H1 (cell line): Measurements from ENCODE around the gene NAA38. TPM values are rescaled to one million over a fixed set of nuclear protein-coding genes. Genes with fewer than 3 reads are reported as not detected.

ENCODE experiments used
- CTCF ChIA-PET: fragments of 300-600 bp; sonication (Branson Sonifier 250); formaldehyde crosslinking; loops from one replicate; lab custom pipeline; 2021; ENCODE audit not compliant: partially characterized antibody; lab: Charles Lee
- POLR2A ChIA-PET: fragments of 300-600 bp; sonication (Branson Sonifier 250); formaldehyde crosslinking; loops from one replicate; lab custom pipeline; 2021; ENCODE audit warnings: inconsistent platforms; ENCODE audit not compliant: partially characterized antibody; lab: Charles Lee
- DNase-seq, 2 experiments: peaks; one replicate each; pipeline versions ENCODE4 v3.0.0 to v3.0.0-alpha.2; 2010 to 2022; ENCODE audit warnings: low spot score in 2 of 2, low read depth in 1 of 2, mixed read lengths in 1 of 2
- FAIRE-seq: peaks from 2 replicates; lab custom pipeline; 2011; peaks lifted over from hg19 to GRCh38; lab: Jason Lieb, UNC
- H2AFZ ChIP-seq: 2 replicates; pipeline ENCODE4 v1.8.1; 2012; ENCODE audit warnings: low read length, inconsistent platforms
- H2AK5ac ChIP-seq: 2 replicates; pipeline ENCODE4 v1.6.1; 2013; ENCODE audit warnings: low read depth, low read length
- H2BK120ac ChIP-seq: replicated peaks from 2 replicates; pipeline ENCODE3; 2013; ENCODE audit warnings: low read depth, low read length, inconsistent platforms
- H2BK12ac ChIP-seq: 2 replicates; pipeline ENCODE4 v1.6.1; 2013; ENCODE audit warnings: low read depth, low read length
- H2BK15ac ChIP-seq: 2 replicates; pipeline ENCODE4 v1.6.1; 2013; ENCODE audit warnings: low read length
- H2BK20ac ChIP-seq: 2 replicates; pipeline ENCODE4 v1.6.1; 2013; ENCODE audit warnings: low read length
- H2BK5ac ChIP-seq: 2 replicates; pipeline ENCODE4 v1.6.1; 2013; ENCODE audit warnings: low read depth, low read length
- H3K14ac ChIP-seq: 2 replicates; pipeline ENCODE4 v1.6.1; 2013; ENCODE audit warnings: inconsistent platforms; ENCODE audit not compliant: insufficient read length
- H3K18ac ChIP-seq: 2 replicates; pipeline ENCODE4 v1.6.1; 2013; ENCODE audit warnings: low read length; ENCODE audit errors: extremely low read depth
- H3K23ac ChIP-seq: 2 replicates; pipeline ENCODE4 v1.6.1; 2013; ENCODE audit warnings: inconsistent platforms; ENCODE audit not compliant: insufficient read length
- H3K23me2 ChIP-seq: 2 replicates; pipeline ENCODE4 v1.6.1; 2013; ENCODE audit warnings: low read depth, low read length
- H3K27ac ChIP-seq: 2 replicates; pipeline ENCODE4 v1.6.1; 2011; ENCODE audit warnings: low read depth, low read length, inconsistent platforms
- H3K27me3 ChIP-seq, 4 experiments: replicated peaks in 1 of 4; 1 replicate in 1 of 4; 2 replicates in 3 of 4; pipeline versions ENCODE4 v1.6.1 to v1.8.1; 2011 to 2013; ENCODE audit warnings: low read length in 3 of 4, mild to moderate bottlenecking in 3 of 4, inconsistent platforms in 2 of 4, mixed read lengths in 2 of 4, moderate library complexity in 1 of 4; ENCODE audit not compliant: control insufficient read depth in 3 of 4, insufficient read depth in 3 of 4; ENCODE audit errors: extremely low read depth in 1 of 4
- H3K36me3 ChIP-seq, 4 experiments: 2 replicates each; pipeline versions ENCODE4 v1.6.1 to v1.8.1; 2011 to 2013; ENCODE audit warnings: mild to moderate bottlenecking in 4 of 4, low read length in 3 of 4, moderate library complexity in 2 of 4, control low read depth in 1 of 4, inconsistent platforms in 1 of 4; ENCODE audit not compliant: insufficient read depth in 4 of 4, control insufficient read depth in 2 of 4
- H3K4ac ChIP-seq: replicated peaks from 2 replicates; pipeline ENCODE3; 2013; ENCODE audit warnings: low read length, low read depth, mixed read lengths, inconsistent platforms; ENCODE audit not compliant: insufficient read length
- H3K4me1 ChIP-seq, 4 experiments: replicated peaks in 1 of 4; 1 replicate in 1 of 4; 2 replicates in 3 of 4; pipeline versions ENCODE4 v1.6.1 to v1.8.1; 2011 to 2013; ENCODE audit warnings: low read length in 3 of 4, inconsistent platforms in 2 of 4, mixed read lengths in 1 of 4; ENCODE audit not compliant: insufficient read depth in 4 of 4, control insufficient read depth in 3 of 4
- H3K4me2 ChIP-seq, 2 experiments: 2 replicates each; pipeline versions ENCODE4 v1.6.1 to v1.8.1; 2011 to 2013; ENCODE audit warnings: low read depth in 2 of 2, low read length in 2 of 2, control low read depth in 1 of 2, inconsistent platforms in 1 of 2, mild to moderate bottlenecking in 1 of 2; ENCODE audit not compliant: insufficient read depth in 1 of 2
- H3K4me3 ChIP-seq, 4 experiments: fragments of 200-600, 300-600 bp in 1 of 4; sonication (generic), shearing (Covaris generic), sonication (Bioruptor Twin) in 1 of 4; 2 replicates each; pipeline versions ENCODE4 v1.5.1 to v1.8.1; 2011 to 2016; ENCODE audit warnings: low read length in 4 of 4, low read depth in 3 of 4, control low read depth in 2 of 4, inconsistent platforms in 2 of 4, mild to moderate bottlenecking in 2 of 4, mixed read lengths in 1 of 4, moderate library complexity in 1 of 4; ENCODE audit not compliant: insufficient read depth in 2 of 4; ENCODE audit errors: extremely low read depth in 1 of 4
- H3K56ac ChIP-seq: replicated peaks from 2 replicates; pipeline ENCODE3; 2013; ENCODE audit warnings: low read depth, mild to moderate bottlenecking, mixed read lengths, low read length, inconsistent platforms; ENCODE audit not compliant: insufficient read length
- H3K79me1 ChIP-seq: 2 replicates; pipeline ENCODE4 v1.6.1; 2013; ENCODE audit warnings: low read depth, low read length, control low read depth
- H3K79me2 ChIP-seq, 2 experiments: 2 replicates each; pipeline versions ENCODE4 v1.6.1 to v1.8.1; 2012 to 2013; ENCODE audit warnings: low read length in 2 of 2, mild to moderate bottlenecking in 2 of 2, inconsistent platforms in 1 of 2; ENCODE audit not compliant: insufficient read depth in 2 of 2, control insufficient read depth in 1 of 2
- H3K9ac ChIP-seq, 4 experiments: replicated peaks in 1 of 4; 1 replicate in 1 of 4; 2 replicates in 3 of 4; pipeline versions ENCODE4 v1.6.1 to v1.8.1; 2011 to 2013; ENCODE audit warnings: low read depth in 3 of 4, low read length in 3 of 4, control low read depth in 2 of 4, mild to moderate bottlenecking in 2 of 4, moderate library complexity in 2 of 4, inconsistent platforms in 1 of 4; ENCODE audit errors: extremely low read depth in 1 of 4
- H3K9me3 ChIP-seq, 2 experiments: 2 replicates each; pipeline versions ENCODE4 v1.6.1 to v1.8.1; 2012 to 2013; ENCODE audit warnings: mild to moderate bottlenecking in 2 of 2, moderate library complexity in 2 of 2, control low read depth in 1 of 2, inconsistent platforms in 1 of 2, low read depth in 1 of 2, low read length in 1 of 2, mixed read lengths in 1 of 2; ENCODE audit not compliant: insufficient read depth in 2 of 2
- H4K20me1 ChIP-seq, 2 experiments: replicated peaks in 1 of 2; 2 replicates each; pipeline versions ENCODE3 to v1.8.1; 2011 to 2013; ENCODE audit warnings: inconsistent platforms in 2 of 2, low read length in 2 of 2, mild to moderate bottlenecking in 1 of 2; ENCODE audit not compliant: insufficient read depth in 2 of 2, control insufficient read depth in 1 of 2
- H4K5ac ChIP-seq: 2 replicates; pipeline ENCODE4 v1.6.1; 2013; ENCODE audit warnings: low read length, low read depth, mixed read lengths, inconsistent platforms; ENCODE audit not compliant: insufficient read length
- H4K8ac ChIP-seq: 2 replicates; pipeline ENCODE4 v1.8.0; 2013; ENCODE audit warnings: mild to moderate bottlenecking, moderate library complexity, low read length, inconsistent platforms; ENCODE audit not compliant: insufficient read depth; ENCODE audit errors: extremely low read depth
- H4K91ac ChIP-seq: replicated peaks from 2 replicates; pipeline ENCODE3; 2013; ENCODE audit warnings: low read length, mixed read lengths, inconsistent platforms; ENCODE audit not compliant: insufficient read length
- CBX8 ChIP-seq: fragments of 300-800, 300-1000 bp; sonication (generic); IDR thresholded peaks from 2 replicates; pipeline ENCODE4 v1.7.1; 2016; ENCODE audit warnings: low read depth, low read length, borderline replicate concordance
- CHD2 ChIP-seq: IDR thresholded peaks from 2 replicates; pipeline ENCODE4 v1.6.1; 2012; ENCODE audit warnings: low read length, improper control_type of control experiment
- EGR1 ChIP-seq: IDR thresholded peaks from 2 replicates; pipeline ENCODE4 v1.6.1; 2011; ENCODE audit warnings: low read depth, low read length, borderline replicate concordance
- NRF1 ChIP-seq: IDR thresholded peaks from 2 replicates; pipeline ENCODE4 v1.6.1; 2011; ENCODE audit warnings: mild to moderate bottlenecking, low read depth, low read length, improper control_type of control experiment
- POLR2A ChIP-seq, 2 experiments: IDR thresholded peaks; 1 replicate in 1 of 2; 2 replicates in 1 of 2; pipeline ENCODE4 v1.6.1; 2011; ENCODE audit warnings: low read depth in 2 of 2, low read length in 2 of 2, mild to moderate bottlenecking in 2 of 2; ENCODE audit errors: control extremely low read depth in 1 of 2
- RAD21 ChIP-seq, 2 experiments: IDR thresholded peaks in 1 of 2; conservative IDR thresholded peaks in 1 of 2; 2 replicates each; pipeline ENCODE4 v1.6.1; 2011; ENCODE audit warnings: low read depth in 2 of 2, low read length in 2 of 2, improper control_type of control experiment in 1 of 2, inconsistent platforms in 1 of 2, mild to moderate bottlenecking in 1 of 2, moderate library complexity in 1 of 2
- TAF7 ChIP-seq: optimal IDR thresholded peaks from 2 replicates; pipeline ENCODE3; 2011; ENCODE audit warnings: low read depth, mild to moderate bottlenecking, inconsistent platforms, low read length, moderate library complexity, borderline replicate concordance
- ZNF274 ChIP-seq: IDR thresholded peaks from 2 replicates; pipeline ENCODE4 v1.7.0; 2012; ENCODE audit warnings: low read length, borderline replicate concordance; ENCODE audit errors: extremely low read depth
- WGBS, 2 experiments: shearing (Covaris generic) in 1 of 2; methylation state at CpG; one replicate each; pipeline versions ENCODE4 v1.1.6 to v1.1.7; 2013 to 2015; ENCODE audit warnings: low lambda C conversion rate in 2 of 2, mixed read lengths in 2 of 2, inconsistent platforms in 1 of 2, low coverage in 1 of 2, missing lambda C conversion rate in 1 of 2; ENCODE audit not compliant: insufficient replicate concordance in 2 of 2, insufficient coverage in 1 of 2, insufficient read length in 1 of 2; ENCODE audit errors: extremely low coverage in 1 of 2, missing lambda C conversion rate in 1 of 2; 5-methylcytosine and 5-hydroxymethylcytosine counted together
- polyA plus RNA-seq, 7 experiments: library from polyadenylated mRNA; depleted of rRNA in 3 of 7; stranded (reverse) in 5 of 7; unstranded in 2 of 7; fragments of >200 nt in 5 of 7; fragments of 200-250 nt in 2 of 7; gene quantifications; 1 replicate in 5 of 7; 2 replicates in 1 of 7; 4 replicates in 1 of 7; pipeline versions ENCODE4 v1.2.1 to v1.2.3, GENCODE V29; 2011 to 2013; ENCODE audit warnings: missing spikeins in 2 of 7, mixed read lengths in 2 of 7
- total RNA-seq: library from RNA; stranded (reverse); fragmentation: NEBNext Ultra II Directional; extraction: Animal tissue kit (Norgen Biotek cat#: 25700); gene quantifications from 2 replicates; pipeline ENCODE4 v1.2.1, GENCODE V29; 2021
- TF ChIP-seq, protein P1 (sequence below): IDR thresholded peaks from 2 replicates; pipeline ENCODE4 v1.6.1; 2012; ENCODE audit warnings: low read length, inconsistent platforms

NAA38 gene
- total and polyA plus RNA-seq, 2 of the 8 experiments (the other 6 are each of a cell fraction or from before 2014, with no cell fraction given) = 30.2 to 109 TPM

DNA sequence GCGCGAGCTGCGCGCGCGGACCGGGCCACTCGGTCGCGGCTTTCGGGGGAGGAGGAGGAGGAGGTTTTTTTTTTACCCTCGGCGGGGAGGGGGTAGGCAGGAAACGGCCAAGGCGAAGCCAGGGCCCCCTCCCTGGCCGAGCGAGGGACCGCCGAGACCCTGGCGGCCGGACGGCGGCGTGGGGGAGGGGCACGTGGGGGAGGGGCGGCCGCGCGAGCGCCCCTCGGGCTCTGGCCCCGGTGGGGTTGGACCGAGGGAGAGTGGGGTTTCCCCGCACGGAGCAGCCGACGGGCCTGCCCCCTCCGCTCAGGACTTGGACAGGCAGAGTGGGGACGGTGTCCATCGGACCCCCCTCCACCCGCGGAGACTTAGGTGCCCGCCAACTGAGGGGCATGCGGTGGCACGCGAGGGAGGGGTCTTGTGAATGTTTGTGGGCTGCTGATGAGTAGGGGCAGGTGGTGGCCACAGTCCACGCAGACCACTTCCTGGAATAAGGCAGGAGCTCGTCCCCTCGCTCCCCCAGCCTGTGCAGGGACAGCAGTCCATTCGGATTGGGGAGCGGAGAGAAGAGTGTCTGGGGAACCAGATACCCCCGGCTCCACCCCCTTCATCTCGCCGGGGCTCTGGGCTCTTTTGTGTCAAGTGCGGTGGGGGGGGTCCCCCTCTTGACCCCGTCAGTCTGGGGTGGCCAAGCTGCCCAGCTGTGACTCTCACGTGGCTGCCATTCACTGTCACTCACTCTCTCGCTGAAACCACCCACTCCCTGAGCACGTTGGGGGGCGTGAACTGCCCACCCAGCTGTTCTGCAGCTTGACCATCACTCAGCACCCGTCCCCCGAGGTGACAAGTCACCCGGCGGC is 28.2 kb upstream of the NAA38 start:
- POLR2A ChIA-PET = interaction anchor here (0.6 to 1.7 kb wide), 4 partner anchors 17 to 95 kb away, joined by 3 to 6 read pairs (median 3); no protein-coding TSS in a partner anchor
- H3K9ac ChIP-seq = peak overlapping the region in 1 of 4 experiments; percentile 24; a peak in 1 of 7 replicates
- TF ChIP-seq EGR1 (no peak), TAF7 (no peak), NRF1 (no peak), CBX8 (no peak), ZNF274 (no peak), CHD2 (no peak), RAD21 (IDR thresholded peaks at IDR 0.05 in 1 of 2, conservative IDR thresholded peaks at IDR 0.05 in 1 of 2; ENCODE audit: low read depth in 2 of 2, low read length in 2 of 2) (no peak), POLR2A (IDR thresholded peaks at IDR 0.05; ENCODE audit: control extremely low read depth in 1 of 2, low read depth in 2 of 2, low read length in 2 of 2) (no peak)
- TF ChIP-seq, protein P1, sequence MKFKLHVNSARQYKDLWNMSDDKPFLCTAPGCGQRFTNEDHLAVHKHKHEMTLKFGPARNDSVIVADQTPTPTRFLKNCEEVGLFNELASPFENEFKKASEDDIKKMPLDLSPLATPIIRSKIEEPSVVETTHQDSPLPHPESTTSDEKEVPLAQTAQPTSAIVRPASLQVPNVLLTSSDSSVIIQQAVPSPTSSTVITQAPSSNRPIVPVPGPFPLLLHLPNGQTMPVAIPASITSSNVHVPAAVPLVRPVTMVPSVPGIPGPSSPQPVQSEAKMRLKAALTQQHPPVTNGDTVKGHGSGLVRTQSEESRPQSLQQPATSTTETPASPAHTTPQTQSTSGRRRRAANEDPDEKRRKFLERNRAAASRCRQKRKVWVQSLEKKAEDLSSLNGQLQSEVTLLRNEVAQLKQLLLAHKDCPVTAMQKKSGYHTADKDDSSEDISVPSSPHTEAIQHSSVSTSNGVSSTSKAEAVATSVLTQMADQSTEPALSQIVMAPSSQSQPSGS = no peak

More for the DNA sequence above, 28.2 kb upstream of the NAA38 start:
- DNase-seq (peak in 1 of 2 experiments; percentile 66), FAIRE-seq (no peak)
- peak overlapping the region; percentile 82 to 100 for H3K4me2 ChIP-seq
- H3K9me3 ChIP-seq = no peaks in the 10 kb centered on the region
- H3K27ac ChIP-seq = no peak overlapping the region
- peak overlapping the region; percentile 67 for H4K91ac ChIP-seq
- 0 out of 2 replicates have a peak overlapping the region, but pooled peaks have one; percentile 86 for H2BK20ac ChIP-seq
- no peak overlapping the region for H2AFZ ChIP-seq
- H3K27me3 ChIP-seq = peaks cover 0 to 10% (median 3%) of the 10 kb centered on the region in 4 experiments; a peak in 3 of 7 replicates
- no peak overlapping the region for H3K56ac ChIP-seq
- CTCF ChIA-PET = interaction anchor here (0.6 to 1.3 kb wide), 3 partner anchors 15 to 23 kb away, joined by 3 to 4 read pairs (median 3); no protein-coding TSS in a partner anchor
- H2BK120ac ChIP-seq = no peak overlapping the region
- no peak overlapping the region; the same call in 1 of the 2 replicates for H3K18ac ChIP-seq
- H3K36me3 ChIP-seq = peaks cover 0 to 4% (median under 1%) of the 10 kb centered on the region in 4 experiments; a peak in 3 of 8 replicates
- WGBS, 2 experiments = 3% methylated on average over 15 of the region's 64 CpGs; no CpG with 5 or more reads in 1 of the 2 experiments
- H2BK5ac ChIP-seq = no peak overlapping the region; the same call in 1 of the 2 replicates
- H3K4ac ChIP-seq = peak overlapping the region; percentile 79
- no peak overlapping the region for H2AK5ac ChIP-seq
- no peak overlapping the region for H2BK12ac ChIP-seq
- H3K23me2 ChIP-seq = peaks cover 24% of the 10 kb centered on the region
- H2BK15ac ChIP-seq = 0 out of 2 replicates have a peak overlapping the region, but pooled peaks have one; percentile 25
- no peaks in the 10 kb centered on the region for H4K20me1 ChIP-seq
- peaks cover 9 to 30% (median 17%) of the 10 kb centered on the region in 4 experiments for H3K4me1 ChIP-seq
- no peak overlapping the region for H3K14ac ChIP-seq
- H3K79me1 ChIP-seq = no peaks in the 10 kb centered on the region
- H3K79me2 ChIP-seq = no peaks in the 10 kb centered on the region
- H4K5ac ChIP-seq = no peak overlapping the region
- H4K8ac ChIP-seq = no peak overlapping the region; the same call in none of the 2 replicates
- peak overlapping the region; percentile 52 to 83 (median 70) for H3K4me3 ChIP-seq
- no peak overlapping the region for H3K23ac ChIP-seq
